HG03108 (cell line): ENCODE results near the gene KLHL29.

ENCODE experiments used
- ATAC-seq: cut with Tn5 transposase; IDR thresholded peaks from one replicate; pipeline ENCODE4 v1.9.1; 2021; ENCODE audit warnings: moderate library complexity; ENCODE audit not compliant: unreplicated experiment

Gene KLHL29

GRCh38 chr2:23563673-23564614 is 179.0 kb downstream of the KLHL29 start:
- no peak for ATAC-seq

GRCh38 chr2:23564615-23564960 is 179.6 kb downstream of the KLHL29 start:
- ATAC-seq = no peak

- ATAC-seq = no peak
Measured at GRCh38 chr2:23565374-23565773, 180.4 kb downstream of the KLHL29 start.

GRCh38 chr2:23565814-23566213 is 180.8 kb downstream of the KLHL29 start:
- no peak for ATAC-seq

- no peak for ATAC-seq
Measured at GRCh38 chr2:23566241-23567142, 181.5 kb downstream of the KLHL29 start.

- ATAC-seq = no peak
Measured at GRCh38 chr2:23567161-23567756, 182.3 kb downstream of the KLHL29 start.

- no peak for ATAC-seq
Measured at GRCh38 chr2:23568211-23568610, 183.2 kb downstream of the KLHL29 start.

- ATAC-seq = no peak
Measured at GRCh38 chr2:23568626-23569190, 183.7 kb downstream of the KLHL29 start.

- ATAC-seq = no peak
Measured at GRCh38 chr2:23569761-23570365, 184.9 kb downstream of the KLHL29 start.

- no peak for ATAC-seq
Measured at GRCh38 chr2:23571085-23571484, 186.1 kb downstream of the KLHL29 start.

GRCh38 chr2:23571527-23572282 is 186.7 kb downstream of the KLHL29 start:
- ATAC-seq = no peak

- no peak for ATAC-seq
Measured at GRCh38 chr2:23574919-23575654, 190.1 kb downstream of the KLHL29 start.

- ATAC-seq = no peak
Measured at GRCh38 chr2:23578964-23579671, 194.1 kb downstream of the KLHL29 start.

- ATAC-seq = no peak
Measured at GRCh38 chr2:23579674-23580073, 194.7 kb downstream of the KLHL29 start.

- ATAC-seq = no peak
Measured at GRCh38 chr2:23583467-23583866, 198.5 kb downstream of the KLHL29 start.

GRCh38 chr2:23584054-23584745 is 199.2 kb downstream of the KLHL29 start:
- ATAC-seq = no peak

GRCh38 chr2:23585273-23586170 is 200.5 kb downstream of the KLHL29 start:
- ATAC-seq = no peak
